PFSK-1 (cell line): ENCODE data around the gene POGLUT2.

ENCODE experiments used
- FOXP2 ChIP-seq: optimal IDR thresholded peaks from 2 replicates; pipeline ENCODE3; 2011; ENCODE audit warnings: borderline replicate concordance, control low read depth, inconsistent platforms; ENCODE audit not compliant: insufficient read depth; ENCODE audit errors: extremely low read length, extremely low read depth
- POLR2AphosphoS5 ChIP-seq: IDR thresholded peaks from 2 replicates; pipeline ENCODE4 v1.6.1; 2012; ENCODE audit warnings: low read depth, mild to moderate bottlenecking, control low read depth, low read length, moderate library complexity
- SIN3A ChIP-seq: IDR thresholded peaks from 2 replicates; pipeline ENCODE4 v1.6.1; 2012; ENCODE audit warnings: mild to moderate bottlenecking, low read length, moderate library complexity, borderline replicate concordance; ENCODE audit not compliant: insufficient read depth
- TAF1 ChIP-seq: IDR thresholded peaks from 2 replicates; pipeline ENCODE4 v1.6.1; 2012; ENCODE audit warnings: low read length, control low read depth, borderline replicate concordance; ENCODE audit not compliant: insufficient read depth
- TF ChIP-seq, protein P1 (sequence below), 2 experiments: IDR thresholded peaks; 2 replicates each; pipeline versions ENCODE4 v1.6.1 to v1.8.0; 2011 to 2012; ENCODE audit warnings: low read depth in 2 of 2, low read length in 2 of 2, control low read depth in 1 of 2, inconsistent platforms in 1 of 2, mild to moderate bottlenecking in 1 of 2, moderate library complexity in 1 of 2; ENCODE audit not compliant: insufficient read depth in 1 of 2

POGLUT2 gene

DNA sequence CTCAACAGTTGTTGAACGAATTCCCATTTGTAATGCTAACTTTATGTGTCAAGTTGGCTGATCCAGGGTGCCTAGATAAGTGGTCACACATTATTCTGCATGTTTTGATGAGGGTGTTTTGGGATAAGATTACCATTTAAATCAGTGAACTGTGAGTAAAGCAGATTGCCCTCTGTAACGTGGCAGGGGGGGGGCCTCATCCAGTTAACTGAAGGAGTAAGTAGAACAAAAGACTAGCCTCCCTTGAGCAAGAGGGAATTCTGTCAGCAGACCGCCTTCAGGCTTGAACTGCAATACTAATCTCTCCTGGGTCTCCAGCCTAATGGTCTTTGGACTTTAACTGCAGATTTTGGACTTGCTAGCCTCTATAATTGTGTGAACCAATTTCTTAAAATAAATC, 21.0 kb downstream of the POGLUT2 start:
- TF ChIP-seq TAF1, result no peak
- no peak for TF ChIP-seq FOXP2
- TF ChIP-seq SIN3A, result no peak
- TF ChIP-seq, protein P1, sequence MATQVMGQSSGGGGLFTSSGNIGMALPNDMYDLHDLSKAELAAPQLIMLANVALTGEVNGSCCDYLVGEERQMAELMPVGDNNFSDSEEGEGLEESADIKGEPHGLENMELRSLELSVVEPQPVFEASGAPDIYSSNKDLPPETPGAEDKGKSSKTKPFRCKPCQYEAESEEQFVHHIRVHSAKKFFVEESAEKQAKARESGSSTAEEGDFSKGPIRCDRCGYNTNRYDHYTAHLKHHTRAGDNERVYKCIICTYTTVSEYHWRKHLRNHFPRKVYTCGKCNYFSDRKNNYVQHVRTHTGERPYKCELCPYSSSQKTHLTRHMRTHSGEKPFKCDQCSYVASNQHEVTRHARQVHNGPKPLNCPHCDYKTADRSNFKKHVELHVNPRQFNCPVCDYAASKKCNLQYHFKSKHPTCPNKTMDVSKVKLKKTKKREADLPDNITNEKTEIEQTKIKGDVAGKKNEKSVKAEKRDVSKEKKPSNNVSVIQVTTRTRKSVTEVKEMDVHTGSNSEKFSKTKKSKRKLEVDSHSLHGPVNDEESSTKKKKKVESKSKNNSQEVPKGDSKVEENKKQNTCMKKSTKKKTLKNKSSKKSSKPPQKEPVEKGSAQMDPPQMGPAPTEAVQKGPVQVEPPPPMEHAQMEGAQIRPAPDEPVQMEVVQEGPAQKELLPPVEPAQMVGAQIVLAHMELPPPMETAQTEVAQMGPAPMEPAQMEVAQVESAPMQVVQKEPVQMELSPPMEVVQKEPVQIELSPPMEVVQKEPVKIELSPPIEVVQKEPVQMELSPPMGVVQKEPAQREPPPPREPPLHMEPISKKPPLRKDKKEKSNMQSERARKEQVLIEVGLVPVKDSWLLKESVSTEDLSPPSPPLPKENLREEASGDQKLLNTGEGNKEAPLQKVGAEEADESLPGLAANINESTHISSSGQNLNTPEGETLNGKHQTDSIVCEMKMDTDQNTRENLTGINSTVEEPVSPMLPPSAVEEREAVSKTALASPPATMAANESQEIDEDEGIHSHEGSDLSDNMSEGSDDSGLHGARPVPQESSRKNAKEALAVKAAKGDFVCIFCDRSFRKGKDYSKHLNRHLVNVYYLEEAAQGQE (IDR thresholded peaks at IDR 0.05; ENCODE audit: insufficient read depth in 1 of 2, low read depth in 2 of 2, low read length in 2 of 2), result no peak
- TF ChIP-seq POLR2AphosphoS5, result no peak

DNA sequence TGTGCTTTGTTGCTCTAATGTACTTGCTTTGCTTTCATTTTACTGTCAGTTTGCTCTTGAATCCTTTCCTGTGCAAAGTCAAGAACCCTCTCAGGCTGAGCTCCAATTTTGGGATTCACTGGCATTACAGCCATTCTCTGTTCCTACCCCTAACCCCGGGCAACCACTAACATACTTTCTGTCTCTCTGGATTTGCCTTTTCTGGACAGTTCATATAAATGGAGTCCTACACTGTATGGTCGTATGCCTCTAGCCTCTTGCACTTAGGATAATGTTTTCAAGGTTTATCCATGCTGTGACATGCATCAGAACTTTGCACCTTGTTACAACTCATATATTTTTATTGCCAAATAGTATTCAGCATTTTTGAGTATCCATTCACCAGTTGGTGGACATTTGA, 22.5 kb downstream of the POGLUT2 start:
- TF ChIP-seq SIN3A (no peak), POLR2AphosphoS5 (no peak), FOXP2 (no peak), TAF1 (no peak)
- TF ChIP-seq, protein P1 (IDR thresholded peaks at IDR 0.05; ENCODE audit: insufficient read depth in 1 of 2, low read depth in 2 of 2, low read length in 2 of 2), result no peak

DNA sequence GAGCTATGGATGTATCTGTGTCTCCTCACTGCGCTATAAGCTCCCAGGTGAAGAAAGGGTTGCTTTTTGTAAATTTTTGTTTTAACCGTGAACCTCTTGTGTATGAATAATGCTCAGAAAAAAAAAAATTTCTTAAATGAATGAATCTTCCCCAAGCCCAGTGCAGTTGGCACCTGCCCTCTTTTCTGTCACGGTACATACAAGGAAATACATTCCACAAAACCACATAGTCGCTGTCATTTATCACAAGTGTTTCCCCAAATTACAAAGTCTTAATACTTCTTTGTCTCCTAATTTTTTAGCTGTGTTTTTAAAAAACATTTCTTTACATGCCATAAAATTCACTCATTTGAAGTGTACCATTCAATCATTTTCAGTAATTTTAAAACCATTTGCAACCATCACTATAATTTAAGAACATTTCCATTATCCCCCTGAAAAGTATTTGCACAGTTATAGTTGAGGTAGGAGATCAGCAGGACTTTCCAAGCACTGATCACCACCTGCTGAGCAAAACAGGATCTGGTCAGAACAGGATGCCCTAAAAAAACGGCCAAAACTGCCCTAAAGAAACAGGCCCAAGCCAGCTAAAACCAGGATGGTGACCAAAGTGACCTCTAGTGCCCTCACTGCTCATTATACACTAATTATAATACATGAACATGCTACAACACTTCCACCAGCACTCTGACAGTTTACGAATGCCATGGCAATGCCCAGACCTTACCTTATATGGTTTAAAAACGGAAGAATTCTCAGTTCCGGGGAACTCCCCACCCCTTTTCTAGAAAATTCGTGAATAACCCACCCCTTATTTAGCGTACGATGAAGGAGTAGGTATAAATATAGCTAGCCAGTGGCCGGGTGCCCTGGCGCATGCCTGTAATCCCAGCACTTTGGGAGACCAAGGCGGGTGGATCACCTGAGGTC, 23.9 kb downstream of the POGLUT2 start:
- no peak for TF ChIP-seq FOXP2
- no peak for TF ChIP-seq TAF1
- TF ChIP-seq POLR2AphosphoS5, result no peak
- no peak for TF ChIP-seq SIN3A
- TF ChIP-seq, protein P1 (IDR thresholded peaks at IDR 0.05; ENCODE audit: insufficient read depth in 1 of 2, low read depth in 2 of 2, low read length in 2 of 2), result no peak

DNA sequence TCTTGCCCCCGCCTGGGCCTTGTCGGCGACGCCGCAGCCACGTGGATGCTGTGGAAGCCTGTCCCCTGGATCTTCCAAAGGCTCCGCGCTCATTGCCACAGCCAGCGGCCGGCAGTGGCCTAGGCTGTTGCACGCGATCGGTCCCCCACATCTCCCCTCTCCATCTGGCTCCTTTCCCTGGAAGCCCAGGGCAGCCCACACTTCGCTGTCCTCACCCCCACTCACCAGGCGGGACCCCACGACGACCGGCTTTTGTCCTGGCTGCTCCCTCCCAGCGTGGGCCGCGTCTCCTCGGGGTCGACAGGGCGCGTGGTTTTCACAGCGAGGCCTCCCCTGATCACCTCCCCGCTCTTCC, 24.6 kb downstream of the POGLUT2 start:
- TF ChIP-seq SIN3A (no peak), POLR2AphosphoS5 (no peak), TAF1 (no peak), FOXP2 (no peak)
- TF ChIP-seq, protein P1 (IDR thresholded peaks at IDR 0.05; ENCODE audit: insufficient read depth in 1 of 2, low read depth in 2 of 2, low read length in 2 of 2), result no peak
